Sigmoid colon (tissue), 7 donors: ENCODE data around the gene INSRR. TPM values are rescaled to one million over a fixed set of nuclear protein-coding genes. Genes with fewer than 3 reads are reported as not detected.
A peak's percentile ranks its signal among the peaks of the same experiment; 100 is the strongest.

Experiments
- DNase-seq: peaks from one replicate; pipeline ENCODE4 v3.0.0-alpha.2; 2019
- H3K27ac ChIP-seq, 4 donors: fragments of 200-600 bp; sonication (generic); one replicate each; pipeline ENCODE4 v1.5.1; 2016 to 2019; ENCODE audit warnings: mild to moderate bottlenecking in 1 of 4
- H3K27me3 ChIP-seq, 3 donors: fragments of 200-600 bp; sonication (generic); one replicate each; pipeline ENCODE4 v1.5.1; 2019; ENCODE audit warnings: mild to moderate bottlenecking in 1 of 3
- H3K36me3 ChIP-seq, 4 donors: fragments of 200-600 bp; sonication (generic); one replicate each; pipeline ENCODE4 v1.5.1; 2016 to 2019
- H3K4me1 ChIP-seq, 4 donors: fragments of 200-600 bp; sonication (generic); one replicate each; pipeline ENCODE4 v1.5.1; 2017 to 2019
- H3K4me3 ChIP-seq, 4 donors: fragments of 200-600 bp; sonication (generic); one replicate each; pipeline ENCODE4 v1.5.1; 2017 to 2019; ENCODE audit warnings: mild to moderate bottlenecking in 2 of 4, moderate library complexity in 1 of 4
- H3K9me3 ChIP-seq, 4 donors: fragments of 200-600 bp in 3 of 4; sonication (generic) in 3 of 4; one replicate each; pipeline versions ENCODE4 v1.5.1 to v1.6.1; 2013 to 2019
- EP300 ChIP-seq, 4 donors: sonication (generic); formaldehyde crosslinking; IDR thresholded peaks; one replicate each; pipeline ENCODE4 v1.6.1; 2017; ENCODE audit warnings: antibody characterized with exemption in 4 of 4
- POLR2A ChIP-seq, 2 donors: fragments of 450-650 bp; IDR thresholded peaks; one replicate each; pipeline ENCODE4 v1.6.1; 2016; ENCODE audit warnings: antibody characterized with exemption in 2 of 2, mild to moderate bottlenecking in 2 of 2, moderate library complexity in 2 of 2
- POLR2AphosphoS5 ChIP-seq, 4 donors: sonication (generic); formaldehyde crosslinking; IDR thresholded peaks; one replicate each; pipeline ENCODE4 v1.6.1; 2017; ENCODE audit warnings: antibody characterized with exemption in 4 of 4
- WGBS, 2 donors: extraction: QIAGEN DNeasy Blood & Tissue Kit; methylation state at CpG; one replicate each; pipeline ENCODE4 v1.1.7; 2013; 5-methylcytosine and 5-hydroxymethylcytosine counted together
- intact Hi-C: fragments of 100-400 bp; cut with DNase I; formaldehyde crosslinking; loops from one replicate; pipeline ENCODE4 v1.15.1; 2023
- polyA plus RNA-seq, 3 donors: library from polyadenylated mRNA; stranded (reverse); fragments of 200-250 nt; gene quantifications; one replicate each; pipeline ENCODE4 v1.2.3, GENCODE V29; 2013
- total RNA-seq, 4 donors: library from RNA; depleted of rRNA; stranded (reverse); fragments of >200 nt; gene quantifications; one replicate each; pipeline ENCODE4 v1.1.0, GENCODE V29; 2016
- TF ChIP-seq, protein P1 (sequence below), 4 experiments: fragments of 450-650 bp in 3 of 4; fragments of 200-600 bp in 1 of 4; IDR thresholded peaks; one replicate each; pipeline ENCODE4 v1.5.1; 2016 to 2019; ENCODE audit warnings: antibody characterized with exemption in 4 of 4, mild to moderate bottlenecking in 3 of 4, moderate library complexity in 2 of 4
- donor health status: healthy with polysubstance abuse.
- donor health status: Bipolar disorder and iron deficiency.
- donor health status: healthy.

The INSRR gene
- total and polyA plus RNA-seq, 7 donors = 0.06 TPM; not detected in 6

DNA sequence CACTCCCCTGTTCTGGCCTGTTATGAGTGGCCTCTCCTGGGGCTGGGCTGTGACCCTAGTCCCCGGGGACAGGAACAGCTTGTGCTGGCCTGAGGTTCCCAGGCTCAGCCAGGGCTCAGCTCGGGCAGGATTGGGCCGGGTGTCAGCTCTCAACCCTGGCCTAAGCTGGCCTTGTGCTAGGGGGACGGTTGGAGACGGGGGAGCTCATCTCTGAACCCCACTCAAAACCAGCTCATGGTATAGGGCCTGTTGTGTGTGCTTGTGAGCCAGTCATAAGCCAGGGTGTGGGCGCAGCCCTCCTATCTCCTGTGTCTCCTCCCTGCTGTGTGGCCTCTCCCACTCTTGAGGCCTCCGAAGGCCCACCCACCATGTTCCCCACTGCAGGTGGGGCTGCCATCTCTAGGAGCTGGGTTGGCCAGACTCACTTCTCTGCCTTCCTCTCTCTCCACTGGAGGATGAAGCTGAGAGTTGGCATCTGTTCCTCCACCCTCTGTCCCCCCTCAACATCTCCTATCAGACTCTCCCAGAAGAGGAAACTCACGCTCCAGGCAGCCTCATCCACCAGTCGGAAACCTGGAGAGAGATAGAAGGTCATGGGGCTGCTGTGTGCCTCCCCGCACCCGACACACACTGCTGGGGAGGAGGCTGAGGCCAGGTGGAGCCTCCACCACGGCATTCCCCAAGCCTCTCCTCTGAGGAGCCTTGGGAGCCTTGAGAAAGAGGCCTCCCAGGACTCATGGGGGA lies 36.0 kb upstream of the INSRR start:
- H3K27ac ChIP-seq = peak overlapping the region; percentile 72 to 83 (median 77)
- H3K4me1 ChIP-seq = peaks cover 0 to 38% (median 15%) of the 10 kb centered on the region in 4 donors
- intact Hi-C loops = loop anchor here (5.0 to 10.0 kb wide), 2 partner anchors 177 to 190 kb away; partner anchors contain the start of gene CRABP2
- DNase-seq = no peak
- TF ChIP-seq POLR2AphosphoS5 (IDR thresholded peaks at IDR 0.05) (peak in 2 of 4 donors; percentile 30 to 34), POLR2A (IDR thresholded peaks at IDR 0.05) (no peak), EP300 (IDR thresholded peaks at IDR 0.05) (no peak)
- TF ChIP-seq, protein P1, sequence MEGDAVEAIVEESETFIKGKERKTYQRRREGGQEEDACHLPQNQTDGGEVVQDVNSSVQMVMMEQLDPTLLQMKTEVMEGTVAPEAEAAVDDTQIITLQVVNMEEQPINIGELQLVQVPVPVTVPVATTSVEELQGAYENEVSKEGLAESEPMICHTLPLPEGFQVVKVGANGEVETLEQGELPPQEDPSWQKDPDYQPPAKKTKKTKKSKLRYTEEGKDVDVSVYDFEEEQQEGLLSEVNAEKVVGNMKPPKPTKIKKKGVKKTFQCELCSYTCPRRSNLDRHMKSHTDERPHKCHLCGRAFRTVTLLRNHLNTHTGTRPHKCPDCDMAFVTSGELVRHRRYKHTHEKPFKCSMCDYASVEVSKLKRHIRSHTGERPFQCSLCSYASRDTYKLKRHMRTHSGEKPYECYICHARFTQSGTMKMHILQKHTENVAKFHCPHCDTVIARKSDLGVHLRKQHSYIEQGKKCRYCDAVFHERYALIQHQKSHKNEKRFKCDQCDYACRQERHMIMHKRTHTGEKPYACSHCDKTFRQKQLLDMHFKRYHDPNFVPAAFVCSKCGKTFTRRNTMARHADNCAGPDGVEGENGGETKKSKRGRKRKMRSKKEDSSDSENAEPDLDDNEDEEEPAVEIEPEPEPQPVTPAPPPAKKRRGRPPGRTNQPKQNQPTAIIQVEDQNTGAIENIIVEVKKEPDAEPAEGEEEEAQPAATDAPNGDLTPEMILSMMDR (IDR thresholded peaks at IDR 0.05) = no peak
- peaks cover 18 to 41% (median 22%) of the 10 kb centered on the region in 3 donors for H3K27me3 ChIP-seq
- WGBS, 2 donors = 73 to 74% methylated on average over 12 of the region's 12 CpGs
- no peaks in the 10 kb centered on the region for H3K9me3 ChIP-seq
- H3K36me3 ChIP-seq = no peaks in the 10 kb centered on the region
- H3K4me3 ChIP-seq = peak overlapping the region; percentile 31 to 45 (median 44)

DNA sequence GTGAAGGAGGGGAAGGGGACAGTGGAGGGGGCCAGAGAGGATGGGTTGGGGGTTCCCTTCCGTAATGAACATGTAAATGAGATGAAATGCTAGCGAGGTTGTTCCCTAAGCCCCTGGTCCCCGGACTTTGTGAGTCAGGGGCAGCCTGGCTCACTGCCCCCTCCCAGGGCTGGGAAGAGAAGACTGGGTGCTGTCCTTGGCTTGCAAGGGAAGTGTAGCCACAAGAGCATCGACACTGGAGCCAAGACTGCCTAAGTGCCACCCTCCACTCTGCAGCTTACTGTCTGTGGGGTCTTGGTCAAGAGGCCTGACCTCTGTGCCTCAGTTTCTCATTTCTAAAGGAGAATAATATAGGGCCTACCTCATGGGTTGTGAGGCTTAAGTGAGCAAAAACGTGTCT lies 35.1 kb upstream of the INSRR start:
- intact Hi-C loops = loop anchor here (5.0 to 10.0 kb wide), 2 partner anchors 178 to 189 kb away; partner anchors contain the start of gene CRABP2
- WGBS, 2 donors = 40 to 46% methylated on average over 5 of the region's 5 CpGs
- H3K4me1 ChIP-seq = peaks cover 0 to 33% (median 15%) of the 10 kb centered on the region in 4 donors

DNA sequence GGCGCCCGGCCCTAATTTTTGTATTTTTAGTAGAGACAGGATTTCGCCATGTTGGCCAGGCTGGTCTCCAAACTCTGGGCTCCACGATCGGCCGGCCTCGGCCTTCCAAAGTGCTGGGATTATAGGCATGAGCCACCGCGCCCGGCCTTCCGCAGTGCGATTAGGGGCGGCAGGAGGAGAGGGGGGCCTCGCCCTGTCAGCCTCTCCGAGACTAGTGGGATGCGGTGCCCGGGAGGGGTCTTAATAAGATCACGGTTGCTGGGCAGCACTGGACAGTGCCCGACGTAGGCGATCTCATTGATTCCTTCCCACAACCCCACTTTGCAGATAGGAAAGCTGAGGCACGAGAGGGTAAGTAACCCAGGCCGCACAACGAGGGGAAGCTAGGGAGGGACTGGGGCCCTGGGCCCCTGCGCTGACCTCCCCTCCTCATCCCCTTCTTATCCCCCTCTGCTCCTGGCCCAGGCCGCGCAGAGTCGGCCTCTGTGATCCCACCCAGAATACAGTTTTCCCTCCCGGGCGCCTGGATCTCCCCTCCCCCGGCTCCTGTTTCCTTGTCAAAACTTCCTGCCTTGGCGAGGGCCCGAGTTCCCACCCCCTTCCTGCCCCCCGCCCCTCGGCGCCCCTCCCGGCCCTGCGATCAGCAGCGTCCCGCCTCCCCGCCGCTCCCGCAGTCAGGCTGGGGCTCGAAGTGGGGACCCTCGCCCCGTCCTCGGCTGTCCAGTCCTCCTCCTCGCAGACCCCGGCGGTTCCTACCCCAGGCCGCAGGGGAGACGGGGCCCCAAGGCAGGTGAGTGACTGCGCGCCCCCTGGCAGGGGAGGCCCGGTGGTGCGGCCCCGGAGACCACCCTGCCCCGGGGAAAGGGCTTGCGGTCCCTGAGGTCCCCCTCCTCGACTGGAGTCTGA lies 34.4 kb upstream of the INSRR start, which contains the start of gene PEAR1:
Gene PEAR1 (plus strand): TSS at position 671 of the 906 bp plus-strand sequence. CDS start 10,209 bp downstream, outside the sequence.
- no peaks in the 10 kb centered on the region for H3K9me3 ChIP-seq
- peaks cover 18 to 39% (median 22%) of the 10 kb centered on the region in 3 donors for H3K27me3 ChIP-seq
- 13% methylated on average over 60 of the region's 60 CpGs for WGBS, 2 donors
- no peaks in the 10 kb centered on the region for H3K36me3 ChIP-seq
- TF ChIP-seq POLR2AphosphoS5 (IDR thresholded peaks at IDR 0.05) = peak in 3 of 4 donors; percentile 55 to 69 (median 62)
- TF ChIP-seq POLR2A (IDR thresholded peaks at IDR 0.05) = no peak
- TF ChIP-seq EP300 (IDR thresholded peaks at IDR 0.05) = no peak
- TF ChIP-seq, protein P1 (IDR thresholded peaks at IDR 0.05) = no peak
- H3K4me1 ChIP-seq = peaks cover 0 to 27% (median 15%) of the 10 kb centered on the region in 4 donors
- H3K27ac ChIP-seq = peak within 1 kb of the TSS; percentile 72 to 83 (median 77)
- intact Hi-C loops = loop anchor here (5.0 to 10.0 kb wide), 2 partner anchors 179 to 188 kb away; partner anchors contain the start of gene CRABP2
- DNase-seq = peak; percentile 83
- H3K4me3 ChIP-seq = peak within 1 kb of the TSS; percentile 31 to 45 (median 44)

More for the DNA sequence above, 35.1 kb upstream of the INSRR start:
- peaks cover 18 to 41% (median 22%) of the 10 kb centered on the region in 3 donors for H3K27me3 ChIP-seq
- TF ChIP-seq POLR2A (IDR thresholded peaks at IDR 0.05) (no peak), EP300 (IDR thresholded peaks at IDR 0.05) (no peak), POLR2AphosphoS5 (IDR thresholded peaks at IDR 0.05) (no peak)
- TF ChIP-seq, protein P1 (IDR thresholded peaks at IDR 0.05) = no peak
- peak overlapping the region; percentile 72 to 83 (median 77) for H3K27ac ChIP-seq
- H3K9me3 ChIP-seq = no peaks in the 10 kb centered on the region
- DNase-seq = no peak
- peak overlapping the region; percentile 31 to 45 (median 44) for H3K4me3 ChIP-seq
- no peaks in the 10 kb centered on the region for H3K36me3 ChIP-seq
